Measurements from ENCODE around the gene TFAP2E.

The TFAP2E gene

DNA sequence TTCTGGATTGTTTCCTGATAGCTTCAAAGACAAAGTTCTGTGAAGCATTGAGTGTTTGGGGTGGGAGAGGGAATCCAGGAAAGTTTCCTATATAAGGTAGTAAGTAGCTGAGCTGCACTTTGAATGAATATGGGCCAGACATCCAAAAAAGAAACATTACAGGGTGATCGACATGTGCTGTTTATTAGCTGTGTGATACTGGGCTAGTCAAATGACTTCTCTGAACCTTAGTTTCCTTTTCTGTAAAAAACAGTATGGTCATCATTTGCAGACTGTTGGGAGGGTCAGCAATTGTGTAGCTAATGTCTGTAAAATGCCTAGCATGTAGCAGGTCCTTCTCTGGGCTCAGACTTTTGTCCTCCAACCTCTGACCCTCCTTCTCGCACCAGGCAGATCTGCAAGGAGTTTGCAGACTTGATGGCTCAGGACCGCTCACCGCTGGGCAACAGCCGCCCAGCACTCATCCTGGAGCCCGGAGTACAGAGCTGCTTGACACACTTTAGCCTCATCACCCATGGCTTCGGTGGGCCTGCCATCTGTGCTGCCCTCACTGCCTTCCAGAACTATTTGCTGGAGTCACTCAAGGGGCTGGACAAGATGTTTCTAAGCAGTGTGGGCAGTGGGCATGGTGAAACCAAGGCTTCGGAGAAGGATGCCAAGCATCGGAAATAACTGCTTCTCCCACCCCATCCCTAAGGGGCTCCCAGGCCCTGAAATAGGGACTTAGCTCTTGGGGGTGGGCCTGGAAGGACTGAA is 21.1 kb downstream of the TFAP2E start:
- no peak for DNase-seq (ENCODE audit: low read depth in 1 of 2, low spot score in 1 of 2)

DNA sequence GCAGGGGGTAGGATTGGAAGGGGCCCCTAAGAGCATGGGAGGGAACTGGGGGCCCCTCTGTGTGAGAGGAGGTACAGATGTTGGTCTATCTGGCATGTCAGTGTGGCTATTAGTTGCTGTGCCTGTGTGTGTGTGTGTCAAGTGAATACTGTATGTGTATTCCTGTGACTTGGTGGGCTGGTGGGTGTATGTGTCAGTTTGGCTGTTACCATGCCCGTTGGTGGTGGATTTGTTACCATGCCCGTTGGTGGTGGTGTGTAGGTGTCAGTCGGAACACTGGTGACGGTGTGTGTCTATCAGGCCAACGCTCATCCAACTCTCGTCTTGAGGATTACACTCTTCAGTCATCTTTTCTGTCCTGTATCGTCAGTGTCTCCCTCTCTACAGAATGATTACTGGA is 22.6 kb downstream of the TFAP2E start:
- no peak for DNase-seq (ENCODE audit: low read depth in 1 of 2, low spot score in 1 of 2)

DNA sequence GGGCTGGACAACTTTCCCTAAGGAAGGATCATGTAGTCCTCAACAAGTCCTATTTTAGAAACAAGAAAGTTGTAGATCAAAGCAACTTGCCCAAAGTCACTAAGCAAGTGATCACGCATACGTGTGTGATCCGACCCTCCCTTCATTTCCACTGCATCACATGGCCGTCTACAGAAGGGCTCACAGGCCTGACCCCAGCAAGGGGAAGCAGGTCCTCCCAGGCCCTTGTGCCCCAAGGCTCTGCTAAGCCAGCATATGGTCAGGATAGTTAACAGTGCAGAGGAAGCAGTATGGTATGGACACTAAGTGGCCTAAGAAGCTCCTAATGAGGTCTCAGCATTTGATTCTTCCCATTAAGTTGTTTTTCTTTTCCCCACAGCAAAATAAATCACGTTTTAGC is 24.8 kb downstream of the TFAP2E start:
- DNase-seq (ENCODE audit: low read depth in 1 of 2, low spot score in 1 of 2), result no peak

DNA sequence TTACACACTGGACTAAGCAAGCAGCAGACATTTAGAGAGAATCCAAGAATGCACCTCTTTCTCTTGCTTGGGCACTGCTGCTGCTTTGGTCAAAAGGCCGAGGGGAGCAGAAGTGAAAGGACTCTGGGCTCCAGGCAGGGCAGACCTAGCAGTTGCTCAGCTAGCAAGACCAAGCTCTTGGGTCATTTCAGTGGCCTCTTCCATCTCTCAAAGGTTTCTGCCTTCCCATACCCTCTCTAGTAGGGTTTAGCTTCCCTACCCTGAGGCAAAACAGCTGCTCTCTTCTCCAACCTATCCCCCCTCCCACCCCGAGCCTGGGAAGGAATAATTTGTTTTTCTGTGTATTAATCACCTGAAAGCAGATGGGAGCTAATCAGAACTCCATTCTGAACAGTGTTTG is 25.8 kb downstream of the TFAP2E start:
- DNase-seq (ENCODE audit: low read depth in 1 of 2, low spot score in 1 of 2), result no peak

DNA sequence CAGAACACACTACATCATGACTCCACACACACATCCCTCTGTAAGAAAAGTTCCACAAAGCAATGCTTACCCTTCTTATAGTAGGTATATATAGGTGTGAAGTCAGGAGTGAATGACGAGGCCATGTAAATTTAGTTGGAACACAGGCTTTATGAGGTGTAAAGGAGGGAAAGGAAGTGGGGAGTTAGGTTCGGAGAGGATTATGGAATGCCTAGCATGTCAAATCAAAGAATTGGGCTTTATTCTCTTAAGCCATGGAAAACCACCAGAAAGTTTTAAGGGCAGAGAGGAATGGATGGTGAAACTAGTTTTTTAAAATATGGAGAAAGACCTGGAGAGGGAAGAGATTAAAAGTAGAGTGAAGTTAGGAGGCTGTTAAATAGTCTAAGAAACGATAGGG is 26.3 kb downstream of the TFAP2E start:
- no peak for DNase-seq (ENCODE audit: low read depth in 1 of 2, low spot score in 1 of 2)

DNA sequence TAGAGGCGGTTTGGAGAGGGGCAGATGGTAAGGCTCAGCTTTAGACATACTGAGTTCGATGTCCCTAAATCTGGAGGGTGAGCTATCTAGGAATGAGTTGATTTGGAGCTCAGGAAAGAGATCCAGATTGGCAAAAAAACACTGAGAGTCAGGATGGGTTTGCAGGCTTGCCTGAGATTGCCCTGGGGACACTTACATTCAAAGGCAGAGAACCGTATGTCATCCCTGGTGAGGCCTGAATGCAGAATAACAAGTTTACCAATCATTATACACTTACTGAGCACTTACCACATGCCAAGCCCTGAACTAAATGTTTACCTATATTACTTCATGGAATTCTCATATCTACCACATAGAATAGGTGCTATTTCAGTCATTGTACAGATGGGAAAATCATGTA is 27.5 kb downstream of the TFAP2E start:
- DNase-seq (ENCODE audit: low read depth in 1 of 2, low spot score in 1 of 2), result no peak

DNA sequence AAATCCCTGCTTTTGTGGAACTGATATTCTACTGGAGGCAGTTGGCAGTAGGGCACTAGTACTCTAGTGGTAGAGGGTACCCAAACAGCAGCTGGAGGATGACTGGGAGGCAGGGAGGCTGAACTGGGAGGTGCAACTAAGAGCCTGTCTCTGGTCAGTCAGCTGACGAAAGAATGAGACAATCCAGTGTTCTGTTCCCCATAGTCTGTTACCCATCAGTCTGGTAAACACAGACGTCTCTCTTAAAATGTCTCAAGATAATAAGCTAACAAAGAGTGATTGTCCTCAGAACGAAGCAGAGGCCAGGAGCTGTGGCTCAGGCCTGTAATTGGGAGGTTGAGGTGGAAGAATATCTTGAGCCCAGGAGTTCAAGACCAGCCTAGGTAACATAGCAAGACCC is 30.4 kb downstream of the TFAP2E start:
- DNase-seq (ENCODE audit: low read depth in 1 of 2, low spot score in 1 of 2), result no peak

DNA sequence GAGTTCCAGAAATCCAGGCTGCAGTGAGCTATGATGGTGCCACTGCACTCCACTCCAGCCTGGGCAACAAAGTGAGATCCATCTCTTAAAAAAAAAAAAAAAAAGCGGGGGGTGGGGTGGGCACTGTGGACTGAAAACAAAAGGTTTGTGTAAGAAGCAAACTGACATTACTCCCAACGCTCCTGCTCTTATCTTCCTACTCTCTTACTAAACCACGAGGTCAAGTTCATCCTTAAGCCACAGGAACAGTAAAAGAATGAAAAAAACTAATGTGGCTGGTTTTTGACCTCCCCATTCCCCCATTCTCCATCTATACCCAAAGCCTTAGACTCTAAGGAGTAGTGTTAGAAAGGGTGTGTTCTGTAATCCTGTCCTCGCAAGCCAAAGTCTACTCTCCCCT is 30.8 kb downstream of the TFAP2E start:
- DNase-seq (ENCODE audit: low read depth in 1 of 2, low spot score in 1 of 2), result no peak

DNA sequence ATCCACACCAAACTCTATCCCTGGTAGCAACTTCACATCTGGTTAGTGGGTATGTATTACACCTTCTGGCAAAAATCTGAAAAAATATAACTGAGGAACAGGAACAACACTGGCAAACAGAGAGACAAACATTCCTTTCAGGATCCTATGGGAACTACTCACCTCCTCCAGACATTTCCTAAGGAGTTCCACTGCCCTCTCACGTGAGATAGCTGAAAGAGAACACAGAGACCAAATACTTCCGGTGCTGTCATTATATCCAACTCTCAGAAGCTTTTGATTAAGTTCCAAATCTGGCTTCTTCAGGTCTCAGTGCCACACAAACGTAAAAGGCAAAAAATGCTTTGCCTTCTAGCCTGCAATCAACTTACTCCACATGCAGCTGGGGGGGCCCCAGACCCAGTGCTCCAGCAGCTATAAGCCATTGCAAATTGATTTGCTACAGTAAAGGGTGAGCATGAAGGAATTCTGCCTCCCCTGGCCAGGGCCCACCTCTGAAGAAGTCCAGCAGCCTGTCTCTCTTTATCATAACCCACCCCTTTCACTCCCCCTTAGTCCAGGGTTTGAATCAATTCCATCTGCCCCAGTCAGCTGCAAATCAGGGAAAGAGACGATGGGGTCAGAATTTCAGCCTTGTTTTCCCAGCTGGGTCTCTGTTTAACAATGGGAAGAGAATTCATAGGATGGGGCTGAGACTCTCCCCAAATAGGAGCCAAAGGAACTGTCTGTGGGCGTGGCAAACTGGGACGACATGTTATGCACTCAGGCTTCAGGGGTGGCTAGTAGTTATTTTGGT is 32.2 kb downstream of the TFAP2E start:
- DNase-seq (ENCODE audit: low read depth in 1 of 2, low spot score in 1 of 2), result no peak

DNA sequence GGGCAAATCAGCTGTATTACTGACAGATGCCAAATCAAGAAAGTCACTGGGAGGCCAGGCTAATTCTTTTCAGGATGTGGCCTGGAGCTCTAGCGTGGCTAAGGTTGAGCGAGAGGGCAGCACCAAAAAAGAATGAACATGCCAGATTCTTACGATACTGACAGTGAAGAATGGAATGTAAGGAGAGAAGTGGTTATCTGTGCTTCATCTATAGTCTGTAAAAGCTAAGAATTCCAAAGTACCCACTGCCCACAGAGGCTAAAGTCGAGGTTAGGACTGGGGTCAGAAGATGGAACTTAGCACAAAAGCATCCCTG is 32.7 kb downstream of the TFAP2E start:
- no peak for DNase-seq (ENCODE audit: low read depth in 1 of 2, low spot score in 1 of 2)

DNA sequence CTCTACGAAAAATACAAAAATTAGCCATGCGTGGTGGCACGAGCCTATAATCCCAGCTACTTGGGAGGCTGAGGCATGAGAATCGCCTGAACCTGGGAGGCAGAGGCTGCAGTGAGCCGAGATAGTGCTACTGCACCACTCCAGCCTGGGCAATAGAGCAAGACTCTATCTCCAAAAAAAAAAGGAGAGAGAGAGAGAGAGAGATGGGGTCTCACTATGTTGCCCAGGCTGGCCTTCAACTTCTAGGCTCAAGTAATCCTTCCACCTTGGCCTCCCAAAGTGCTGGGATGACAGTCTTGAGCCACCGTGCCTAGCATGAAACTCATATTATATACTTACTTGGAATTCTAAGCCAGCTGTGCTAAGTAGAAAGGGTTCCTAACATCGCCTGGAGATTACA is 38.5 kb downstream of the TFAP2E start:
- no peak for DNase-seq (ENCODE audit: low read depth in 1 of 2, low spot score in 1 of 2)

DNA sequence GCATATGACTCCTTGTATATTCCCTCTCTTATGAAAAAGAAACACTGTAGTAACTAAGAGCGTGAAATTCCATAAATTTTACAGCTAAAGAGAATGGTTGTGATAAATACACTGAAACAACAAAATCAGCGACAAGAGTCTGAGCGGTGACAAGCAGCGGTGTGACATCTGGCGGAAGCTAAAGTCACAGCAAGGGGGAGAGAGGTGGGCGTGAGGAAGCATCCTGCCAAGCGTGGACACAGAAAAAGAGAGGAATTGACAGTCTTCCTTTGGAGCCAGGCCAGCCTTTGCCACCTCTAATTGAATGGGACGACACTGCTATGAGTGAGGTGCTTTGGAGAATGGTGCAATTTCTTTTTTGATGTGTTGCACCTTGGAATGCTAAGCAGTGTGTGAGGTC is 42.3 kb downstream of the TFAP2E start:
- no peak for DNase-seq (ENCODE audit: low read depth in 1 of 2, low spot score in 1 of 2)

DNA sequence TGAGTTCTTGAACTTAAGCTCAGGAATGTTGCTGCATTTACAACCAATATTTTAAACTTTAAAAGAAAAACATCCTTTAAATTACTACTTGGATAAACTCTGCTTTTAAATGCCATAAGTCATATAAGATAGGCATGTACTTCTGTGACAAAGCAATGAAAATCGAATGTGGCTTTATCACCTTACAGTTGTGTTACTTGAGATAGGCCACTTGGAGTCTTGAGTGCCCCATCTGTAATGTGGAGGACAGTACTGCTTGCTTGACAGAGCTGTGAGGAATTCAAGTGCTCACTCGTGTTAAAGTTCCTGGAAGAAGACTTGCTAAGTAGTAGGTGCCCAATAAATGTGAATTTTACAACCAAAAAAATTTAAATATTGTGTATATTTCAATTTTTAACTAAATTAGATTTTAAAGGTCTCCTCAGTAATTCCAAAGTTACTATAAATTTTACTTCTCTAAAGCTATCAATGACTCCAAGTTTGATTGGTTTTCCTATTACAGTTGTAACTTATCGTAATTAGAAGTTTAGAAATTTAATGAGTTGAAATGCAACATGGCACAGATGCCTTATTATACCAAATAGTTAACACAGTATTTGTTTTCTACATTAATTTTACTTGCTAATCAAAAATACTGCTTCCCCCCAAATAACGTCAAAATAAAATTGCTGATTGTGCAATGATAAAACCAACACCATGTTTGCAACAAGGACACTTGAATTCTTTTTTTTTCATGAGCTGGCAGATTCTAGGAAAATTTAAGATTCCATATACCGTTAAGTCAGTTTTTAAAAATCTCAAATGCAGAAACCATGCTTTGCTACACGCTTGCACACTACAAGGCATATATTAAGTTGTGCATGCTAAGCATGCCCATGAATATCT is 46.4 kb downstream of the TFAP2E start:
- DNase-seq (ENCODE audit: low read depth in 1 of 2, low spot score in 1 of 2), result no peak

DNA sequence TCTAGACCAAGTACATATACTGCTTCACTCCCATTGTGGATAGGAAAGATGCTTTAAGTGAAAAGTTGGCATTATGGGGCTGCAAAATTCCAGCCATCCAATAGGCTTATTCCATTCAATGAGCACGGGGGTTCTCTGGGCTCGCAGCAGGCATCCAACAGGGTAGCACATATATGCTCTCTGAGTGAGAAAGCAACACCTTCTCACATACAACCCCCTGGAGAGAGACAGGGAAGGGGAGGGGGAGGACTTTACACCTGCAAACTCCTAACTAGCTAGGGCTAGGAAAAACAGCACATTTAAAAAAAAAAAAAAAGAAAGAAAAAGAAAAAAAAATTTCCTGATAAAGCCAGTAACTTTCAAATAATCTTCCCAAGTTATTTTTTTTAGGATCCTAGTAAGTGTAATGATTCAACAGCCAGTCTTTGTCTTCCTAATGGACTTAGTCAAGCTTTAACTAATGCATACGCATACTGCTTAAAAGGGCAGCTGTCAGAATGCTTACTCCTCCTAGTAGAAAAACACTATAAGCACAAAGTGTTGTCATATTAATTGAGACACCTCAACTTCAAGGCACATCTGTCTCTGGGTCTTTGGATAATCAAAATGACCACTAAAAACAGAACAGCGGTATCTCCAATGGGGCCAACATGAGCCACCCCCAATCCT is 49.5 kb downstream of the TFAP2E start:
- no peak for DNase-seq (ENCODE audit: low read depth in 1 of 2, low spot score in 1 of 2)

DNA sequence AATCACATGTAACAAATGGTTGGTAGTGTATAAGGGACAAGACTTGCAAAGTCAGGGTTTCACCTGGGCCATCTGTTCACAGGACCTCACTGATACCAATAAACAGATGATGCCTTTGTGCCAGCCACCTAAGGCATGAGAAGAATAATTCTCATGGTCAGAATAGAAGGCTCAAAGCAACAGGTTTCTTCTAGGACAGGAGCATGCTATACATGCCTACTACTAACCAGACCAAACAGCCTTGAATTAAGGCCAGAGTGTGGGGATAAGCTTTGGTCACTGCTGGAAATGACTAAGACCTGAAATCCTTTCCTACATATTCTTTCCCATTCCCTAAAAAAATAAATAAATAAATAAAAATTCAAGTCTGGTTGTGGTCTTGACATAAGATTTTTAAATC is 50.7 kb downstream of the TFAP2E start:
- DNase-seq (ENCODE audit: low read depth in 1 of 2, low spot score in 1 of 2), result no peak

DNA sequence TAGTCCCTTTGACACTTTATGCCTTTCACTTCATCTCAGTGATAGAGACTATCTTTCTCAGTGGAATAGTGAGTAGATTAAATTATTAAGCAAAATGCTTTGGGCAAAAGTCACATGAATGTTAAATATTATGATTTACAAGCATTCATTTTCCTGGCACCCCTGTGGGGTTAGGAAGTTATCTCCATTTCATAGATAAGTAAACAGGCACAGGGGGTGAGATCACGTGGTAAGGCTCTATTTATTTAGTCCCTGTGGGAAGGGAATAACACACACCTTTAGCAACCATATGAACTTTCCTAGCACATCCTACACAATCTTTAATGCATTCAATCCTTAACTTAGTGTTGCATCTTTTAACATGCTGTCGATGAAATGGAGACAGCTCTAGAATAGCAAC is 55.9 kb downstream of the TFAP2E start:
- no peak for DNase-seq (ENCODE audit: low read depth in 1 of 2, low spot score in 1 of 2)

DNA sequence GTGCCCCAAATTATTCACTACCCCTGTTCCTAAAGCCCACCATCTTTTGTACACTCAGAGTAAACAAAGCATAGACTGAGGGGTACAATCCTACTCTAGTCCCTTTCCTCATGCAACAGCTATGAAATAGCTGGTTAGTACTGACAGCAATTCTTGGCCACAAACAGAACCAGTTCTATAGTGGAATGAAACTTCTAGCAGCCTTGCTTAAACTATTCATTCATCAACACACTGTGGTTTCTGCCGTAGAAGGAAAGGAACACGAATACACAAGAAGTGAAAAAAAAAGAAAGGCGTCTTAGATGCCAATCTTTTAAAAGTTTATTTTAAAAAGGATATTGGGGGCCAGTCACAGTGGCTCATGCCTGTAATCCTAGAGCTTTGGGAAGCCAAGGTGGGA is 58.3 kb downstream of the TFAP2E start:
- DNase-seq (ENCODE audit: low read depth in 1 of 2, low spot score in 1 of 2), result no peak

DNA sequence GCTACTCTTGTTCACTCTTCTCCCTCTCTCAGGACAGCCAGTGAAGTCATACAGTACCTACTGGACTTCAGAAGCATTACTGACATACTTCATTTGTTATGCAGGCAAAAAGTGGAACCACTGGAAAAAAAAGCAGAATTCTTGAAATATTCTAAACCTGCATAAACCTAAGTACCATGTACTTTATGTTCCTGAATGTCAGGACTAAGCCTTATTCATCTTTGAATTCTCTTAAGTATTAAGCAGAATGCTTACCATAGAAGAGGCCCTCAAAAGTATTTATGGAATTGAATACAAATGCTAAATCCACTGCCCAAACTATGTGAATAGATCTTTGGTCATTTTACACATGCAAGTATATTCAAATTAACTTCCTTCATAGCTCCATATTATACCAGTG is 60.4 kb downstream of the TFAP2E start:
- no peak for DNase-seq (ENCODE audit: low read depth in 1 of 2, low spot score in 1 of 2)

DNA sequence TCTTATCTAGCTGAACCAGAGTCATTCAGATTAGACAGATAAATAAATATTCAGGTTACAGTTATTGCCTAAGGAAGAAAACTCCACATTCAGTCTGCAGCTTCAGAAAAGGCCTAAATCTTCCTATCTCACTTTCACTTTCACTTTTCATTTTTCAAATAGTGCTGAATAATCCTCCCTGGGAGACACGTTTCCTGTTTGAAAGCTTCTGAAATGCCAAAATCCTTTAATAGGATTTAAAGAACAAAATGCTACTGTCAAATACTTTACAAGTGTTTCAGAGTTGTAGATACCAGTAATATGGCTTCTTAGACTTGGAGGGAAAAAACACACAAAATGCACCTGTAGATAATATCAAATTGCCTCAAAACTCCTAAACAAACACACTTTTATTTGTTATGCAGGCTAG is 64.3 kb downstream of the TFAP2E start:
- DNase-seq (ENCODE audit: low read depth in 1 of 2, low spot score in 1 of 2), result no peak

DNA sequence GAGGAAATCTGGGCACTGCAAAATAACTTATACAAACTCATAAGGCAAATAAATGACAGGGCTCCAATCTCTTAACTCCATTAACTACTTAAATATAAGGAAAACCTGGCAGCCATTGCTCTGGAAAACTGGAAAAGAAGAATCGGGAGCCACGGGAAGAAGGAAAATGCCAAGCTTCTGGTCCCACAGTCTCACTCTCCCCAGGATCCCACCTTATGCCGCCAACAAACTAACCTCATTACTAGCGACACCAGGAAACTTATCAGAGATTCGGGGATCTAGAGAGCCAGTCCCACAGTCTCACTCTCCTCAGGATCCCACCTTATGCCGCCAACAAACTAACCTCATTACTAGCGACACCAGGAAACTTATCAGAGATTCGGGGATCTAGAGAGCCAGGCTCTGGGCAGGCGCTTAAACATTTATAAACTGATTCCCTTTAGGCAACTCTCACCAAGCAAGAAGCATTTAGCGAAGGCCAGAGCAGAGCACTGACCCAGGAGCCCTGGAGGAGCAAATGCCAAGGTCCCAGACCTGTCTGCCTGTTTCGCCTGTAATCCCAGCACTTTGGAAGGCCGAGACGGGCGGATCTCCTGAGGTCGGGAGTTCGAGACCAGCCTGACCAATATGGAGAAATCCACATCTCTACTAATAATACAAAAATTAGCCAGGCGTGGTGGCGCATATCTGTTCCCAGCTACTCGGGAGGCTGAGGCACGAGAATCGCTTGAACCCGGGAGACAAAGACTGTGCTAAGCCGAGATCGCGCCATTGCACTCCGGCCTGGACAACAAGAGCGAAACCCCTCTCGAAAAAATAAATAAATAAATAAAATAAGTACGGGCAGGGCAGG is 67.5 kb downstream of the TFAP2E start:
- no peak for DNase-seq (ENCODE audit: low read depth in 1 of 2, low spot score in 1 of 2)

All from activated T-helper 1 cell treated with anti-CD3 and anti-CD28 coated beads, Interleukin-2, amount 50 U/mL, for 16 hours (primary cell).